K562 (cell line): ENCODE results near the gene LHPP. TPM values are rescaled to one million over a fixed set of nuclear protein-coding genes. Genes with fewer than 3 reads are reported as not detected.

Experiments
- ATAC-seq: fragments of 200-7000 bp; cut with Tn5 transposase; 3 replicates; pipeline ENCODE4 v1.9.1; 2020; ENCODE audit warnings: moderate library complexity
- BruUV-seq: library from RNA; stranded (reverse); fragments of 400-500 nt; replicated peaks from 2 replicates; lab custom pipeline; 2021; lab: Mats Ljungman, UMichigan
- CTCF ChIA-PET: fragments of 300-600 bp; formaldehyde crosslinking; extraction: SDS; loops from one replicate; lab custom pipeline; 2021; ENCODE audit warnings: low intra/inter-chr PET ratio; lab: Yijun Ruan, JAX
- POLR2A ChIA-PET: fragments of 300-600, 350-650 bp; sonication (Branson Sonifier 250); formaldehyde crosslinking; extraction: SDS; loops from one replicate; lab custom pipeline; 2021; ENCODE audit warnings: antibody characterized with exemption, inconsistent platforms; lab: Yijun Ruan, JAX
- DNase-seq, 4 experiments: peaks; one replicate each; pipeline versions ENCODE4 v3.0.0 to v3.0.0-alpha.2; 2011 to 2018; ENCODE audit warnings: low spot score in 3 of 4, mixed read lengths in 3 of 4; ENCODE audit errors: extremely low read depth in 1 of 4
- FAIRE-seq: peaks from 2 replicates; lab custom pipeline; 2011; peaks lifted over from hg19 to GRCh38; lab: Jason Lieb, UNC
- H2AFZ ChIP-seq: 2 replicates; pipeline ENCODE4 v1.6.0; 2011; ENCODE audit warnings: low read depth, low read length, control low read depth, inconsistent platforms
- H3K27ac ChIP-seq: fragments of 200-600 bp; 3 replicates; pipeline ENCODE4 v1.8.0; 2011; ENCODE audit warnings: low read depth, mild to moderate bottlenecking, control low read depth, inconsistent platforms, low read length, moderate library complexity, mixed read lengths; ENCODE audit errors: extremely low read depth
- H3K27me3 ChIP-seq, 2 experiments: fragments of 300-600 bp in 1 of 2; 2 replicates in 1 of 2; 3 replicates in 1 of 2; pipeline versions ENCODE4 v1.6.0 to v1.8.0; 2011; ENCODE audit warnings: inconsistent platforms in 2 of 2, low read length in 2 of 2, mild to moderate bottlenecking in 1 of 2, mixed read lengths in 1 of 2, moderate library complexity in 1 of 2; ENCODE audit not compliant: control insufficient read depth in 2 of 2, insufficient read depth in 2 of 2
- H3K36me3 ChIP-seq: fragments of 300-600 bp; 3 replicates; pipeline ENCODE4 v1.8.0; 2011; ENCODE audit warnings: mild to moderate bottlenecking, low read length, inconsistent platforms; ENCODE audit not compliant: control insufficient read depth, insufficient read depth
- H3K4me1 ChIP-seq, 2 experiments: fragments of 200-600 bp in 1 of 2; replicated peaks in 1 of 2; 2 replicates in 1 of 2; 3 replicates in 1 of 2; pipeline versions ENCODE4 v1.5.1 to v1.8.0; 2011; ENCODE audit warnings: inconsistent platforms in 2 of 2, low read length in 2 of 2, mild to moderate bottlenecking in 1 of 2, mixed read lengths in 1 of 2, moderate library complexity in 1 of 2; ENCODE audit not compliant: control insufficient read depth in 2 of 2, insufficient read depth in 2 of 2
- H3K4me2 ChIP-seq: 2 replicates; pipeline ENCODE4 v1.6.1; 2011; ENCODE audit warnings: low read length, control low read depth, inconsistent platforms, mixed read lengths; ENCODE audit not compliant: insufficient read depth
- H3K4me3 ChIP-seq: fragments of 200-600 bp; sonication (generic), shearing (Covaris generic); 2 replicates; pipeline ENCODE4 v1.5.1; 2016; ENCODE audit warnings: control low read depth, inconsistent platforms
- H3K79me2 ChIP-seq: fragments of 200-600 bp; 3 replicates; pipeline ENCODE4 v1.8.0; 2011; ENCODE audit warnings: low read length, inconsistent platforms; ENCODE audit not compliant: control insufficient read depth, insufficient read depth
- H3K9ac ChIP-seq, 2 experiments: 2 replicates each; pipeline versions ENCODE4 v1.6.0 to v1.6.1; 2011; ENCODE audit warnings: low read depth in 2 of 2, low read length in 2 of 2, control low read depth in 1 of 2, inconsistent platforms in 1 of 2, mild to moderate bottlenecking in 1 of 2, mixed read lengths in 1 of 2; ENCODE audit not compliant: insufficient read depth in 1 of 2
- H3K9me1 ChIP-seq: one replicate; pipeline ENCODE4 v1.6.0; 2011; ENCODE audit warnings: inconsistent platforms, mild to moderate bottlenecking, low read length, moderate library complexity; ENCODE audit not compliant: control insufficient read depth, insufficient read depth
- H3K9me3 ChIP-seq: replicated peaks from 2 replicates; pipeline ENCODE4 v1.5.1; 2011; ENCODE audit warnings: low read depth, low read length, inconsistent platforms; ENCODE audit not compliant: control insufficient read depth, insufficient read depth
- H4K20me1 ChIP-seq: replicated peaks from 2 replicates; pipeline ENCODE4 v1.6.1; 2011; ENCODE audit warnings: low read length, inconsistent platforms, mixed read lengths; ENCODE audit not compliant: control insufficient read depth, insufficient read depth
- ATF7 ChIP-seq: fragments of 450-650 bp; IDR thresholded peaks from 2 replicates; pipeline ENCODE4 v1.7.1; 2014; ENCODE audit warnings: mild to moderate bottlenecking, moderate library complexity
- CEBPB ChIP-seq: fragments of 450-650 bp; IDR thresholded peaks from 2 replicates; pipeline ENCODE4 v1.6.1; 2016; ENCODE audit warnings: missing genetic modification characterization, missing compliant biosample characterization
- KDM5B ChIP-seq: fragments of 200-600 bp; sonication (generic); IDR thresholded peaks from 2 replicates; pipeline ENCODE4 v1.6.1; 2012; ENCODE audit warnings: low read depth, mild to moderate bottlenecking, moderate library complexity, low read length, control low read depth, inconsistent platforms; ENCODE audit not compliant: insufficient replicate concordance
- MTF1 ChIP-seq: fragments of 250-450 bp; sonication (Bioruptor Pico); IDR thresholded peaks from 2 replicates; pipeline ENCODE4 v1.9.0; 2021; ENCODE audit warnings: moderate library complexity, mild to moderate bottlenecking, inconsistent platforms, borderline replicate concordance
- PHB2 ChIP-seq: fragments of 450-650 bp; IDR thresholded peaks from 2 replicates; pipeline ENCODE4 v1.6.1; 2017; ENCODE audit warnings: low read depth
- SAFB2 ChIP-seq: fragments of 200-400 bp; formaldehyde crosslinking; IDR thresholded peaks from 2 replicates; pipeline ENCODE4 v1.6.1; 2018; ENCODE audit warnings: borderline replicate concordance, low read length, low read depth, moderate library complexity; ENCODE audit not compliant: severe bottlenecking
- ZNF609 ChIP-seq: sonication (generic); formaldehyde crosslinking; IDR thresholded peaks from 2 replicates; pipeline ENCODE4 v1.8.1; 2023; ENCODE audit warnings: missing genetic modification reagents, mild to moderate bottlenecking, borderline replicate concordance
- WGBS: fragments of 100-300 bp; shearing (Covaris generic); methylation state at CpG from one replicate; pipeline ENCODE4 v1.1.6; 2016; ENCODE audit warnings: low coverage, mixed read lengths; ENCODE audit not compliant: insufficient coverage; ENCODE audit errors: missing lambda C conversion rate; 5-methylcytosine and 5-hydroxymethylcytosine counted together
- in situ Hi-C: fragments of 300-500 bp; cut with MboI; formaldehyde crosslinking; loops from 4 replicates; pipeline ENCODE4 v1.15.0; 2018; ENCODE audit warnings: inconsistent platforms, mixed read lengths
- intact Hi-C: fragments of 100-400 bp; cut with micrococcal nuclease; formaldehyde crosslinking; loops from 2 replicates; pipeline ENCODE4 v1.14.2; 2022
- polyA plus RNA-seq, 8 experiments: library from polyadenylated mRNA; depleted of rRNA in 4 of 8; stranded (reverse) in 5 of 8; unstranded in 3 of 8; fragments of >200 nt; fragmentation: Nextera tagmentation in 2 of 8; fragmentation: Illumina TruSeq in 1 of 8; extraction: Ambion mirVana in 2 of 8; extraction: Trizol in 1 of 8; gene quantifications; 2 replicates each; pipeline versions ENCODE4 v1.2.1 to v1.2.3, GENCODE V29; 2011 to 2014; ENCODE audit warnings: inconsistent platforms in 1 of 8, missing spikeins in 1 of 8
- total RNA-seq, 7 experiments: library from RNA; depleted of rRNA in 6 of 7; stranded (reverse); fragments of >200 nt in 6 of 7; fragmentation: Illumina TruSeq in 2 of 7; extraction: Trizol in 2 of 7; gene quantifications; 2 replicates each; pipeline versions ENCODE4 v1.2.1 to v1.2.3, GENCODE V29; 2011 to 2021; ENCODE audit warnings: low replicate concordance in 1 of 7
- TF ChIP-seq, protein P1 (sequence below): sonication (generic); formaldehyde crosslinking; IDR thresholded peaks from 2 replicates; pipeline ENCODE4 v1.8.0; 2022; ENCODE audit warnings: mild to moderate bottlenecking, missing genetic modification reagents

Gene LHPP
- total and polyA plus RNA-seq, 9 of the 15 experiments (the other 6 are each of a cell fraction or from before 2014, with no cell fraction given): 0.34 to 7.4 (median 3.0) TPM

- no peaks in the 10 kb centered on the region for H3K27me3 ChIP-seq
- whole genome bisulfite sequencing: 58% methylated on average over 10 of the region's 11 CpGs
Observed at GRCh38 chr10:124609698-124610097, 148.1 kb downstream of the LHPP start.

More at GRCh38 chr10:124609698-124610097, 148.1 kb downstream of the LHPP start:
- no peaks in the 10 kb centered on the region for H3K9me3 ChIP-seq
- H3K36me3 ChIP-seq: no peaks in the 10 kb centered on the region
- no peak overlapping the region for H3K27ac ChIP-seq
- no peaks in the 10 kb centered on the region for H3K79me2 ChIP-seq
- POLR2A ChIA-PET: no interaction called here
- no peaks in the 10 kb centered on the region for H4K20me1 ChIP-seq
- H3K4me3 ChIP-seq: no peak overlapping the region
- no peak overlapping the region for H2AFZ ChIP-seq
- no TSS peak for BruUV-seq
- H3K9ac ChIP-seq: no peak overlapping the region
- H3K4me2 ChIP-seq: no peak overlapping the region
- peak in 1 of 4 experiments; percentile 19 for DNase-seq
- FAIRE-seq: no peak
- no peak for ATAC-seq
- H3K9me1 ChIP-seq: peaks cover 3% of the 10 kb centered on the region
- intact Hi-C loops: no loop called here
- no peak for TF ChIP-seq PHB2
- TF ChIP-seq ATF7: no peak
- TF ChIP-seq KDM5B: no peak
- TF ChIP-seq SAFB2: no peak
- TF ChIP-seq CEBPB (tag): no peak
- no peak for TF ChIP-seq MTF1 (CRISPR knock-in tag)
- TF ChIP-seq ZNF609 (CRISPR knock-in tag): no peak
- TF ChIP-seq, protein P1, sequence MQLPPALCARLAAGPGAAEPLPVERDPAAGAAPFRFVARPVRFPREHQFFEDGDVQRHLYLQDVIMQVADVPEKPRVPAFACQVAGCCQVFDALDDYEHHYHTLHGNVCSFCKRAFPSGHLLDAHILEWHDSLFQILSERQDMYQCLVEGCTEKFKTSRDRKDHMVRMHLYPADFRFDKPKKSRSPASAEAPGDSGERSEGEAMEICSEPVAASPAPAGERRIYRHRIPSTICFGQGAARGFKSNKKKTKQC (CRISPR knock-in tag): no peak
- TF ChIP-seq, all 486 proteins: peak for 0
- in situ Hi-C loops: no loop called here
- peaks cover 0 to 47% of the 10 kb centered on the region in 2 experiments; a peak in 3 of 5 replicates for H3K4me1 ChIP-seq
- CTCF ChIA-PET: no interaction called here
